OCI-LY7 (cell line): ENCODE data around the gene YY1. TPM values are rescaled to one million over a fixed set of nuclear protein-coding genes. Genes with fewer than 3 reads are reported as not detected.
A peak's percentile ranks its signal among the peaks of the same experiment; 100 is the strongest.

Source experiments
- BruUV-seq: library from RNA; stranded (reverse); fragments of 400-500 nt; replicated peaks from 2 replicates; lab custom pipeline; 2021; lab: Mats Ljungman, UMichigan
- CTCF ChIA-PET: fragments of 300-600 bp; sonication (Branson Sonifier 250); formaldehyde crosslinking; loops from one replicate; lab custom pipeline; 2022; ENCODE audit warnings: antibody characterized with exemption; ENCODE audit not compliant: unreplicated experiment; lab: Charles Lee
- POLR2A ChIA-PET: fragments of 300-600 bp; sonication (Branson Sonifier 250); formaldehyde crosslinking; loops from one replicate; lab custom pipeline; 2022; ENCODE audit warnings: antibody characterized with exemption; lab: Charles Lee
- DNase-seq: peaks from one replicate; pipeline ENCODE4 v3.0.0-alpha.2; 2015; ENCODE audit warnings: low spot score
- H2AFZ ChIP-seq: fragments of 200-600 bp; sonication (generic), shearing (Covaris generic); 2 replicates; pipeline ENCODE4 v1.6.1; 2014; ENCODE audit warnings: mild to moderate bottlenecking, antibody characterized with exemption, low read length, moderate library complexity
- H3K27ac ChIP-seq: fragments of 200-600 bp; sonication (generic); 2 replicates; pipeline ENCODE4 v1.5.1; 2014; ENCODE audit warnings: mixed run types, low read depth, mild to moderate bottlenecking, moderate library complexity, low read length, inconsistent platforms; ENCODE audit not compliant: poor library complexity, severe bottlenecking
- H3K36me3 ChIP-seq: fragments of 200-600 bp; sonication (generic); 2 replicates; pipeline ENCODE4 v1.6.1; 2014; ENCODE audit warnings: mild to moderate bottlenecking, antibody characterized with exemption, low read length, moderate library complexity, mixed read lengths; ENCODE audit not compliant: insufficient read depth
- H3K4me1 ChIP-seq: fragments of 200-600 bp; sonication (generic); 2 replicates; pipeline ENCODE4 v1.5.1; 2014; ENCODE audit warnings: mild to moderate bottlenecking, low read length; ENCODE audit not compliant: insufficient read depth, poor library complexity, severe bottlenecking
- H3K4me2 ChIP-seq: fragments of 200-600 bp; sonication (generic); 2 replicates; pipeline ENCODE4 v1.6.1; 2014; ENCODE audit warnings: mild to moderate bottlenecking, low read length
- H3K4me3 ChIP-seq: fragments of 200-600 bp; sonication (generic); 2 replicates; pipeline ENCODE4 v1.5.1; 2014; ENCODE audit warnings: mild to moderate bottlenecking, low read depth, low read length; ENCODE audit not compliant: poor library complexity, severe bottlenecking
- H3K79me2 ChIP-seq: fragments of 200-600 bp; sonication (generic); 2 replicates; pipeline ENCODE4 v1.6.1; 2016; ENCODE audit warnings: low read depth, mild to moderate bottlenecking, low read length, moderate library complexity, mixed read lengths; ENCODE audit not compliant: insufficient read depth
- H3K9me2 ChIP-seq: fragments of 200-600 bp; sonication (generic); 2 replicates; pipeline ENCODE4 v1.6.1; 2016; ENCODE audit warnings: mild to moderate bottlenecking, low read length, mixed read lengths; ENCODE audit not compliant: insufficient read depth
- H3K9me3 ChIP-seq: fragments of 200-600 bp; sonication (generic); 2 replicates; pipeline ENCODE4 v1.6.1; 2014; ENCODE audit warnings: mild to moderate bottlenecking, mixed run types, low read length, mixed read lengths
- H4K20me1 ChIP-seq: fragments of 200-600 bp; sonication (generic); 2 replicates; pipeline ENCODE4 v1.6.1; 2014; ENCODE audit warnings: mild to moderate bottlenecking, antibody characterized with exemption, low read length, moderate library complexity, mixed read lengths; ENCODE audit not compliant: insufficient read depth
- EZH2phosphoT487 ChIP-seq: fragments of 200-600 bp; sonication (generic); IDR thresholded peaks from 2 replicates; pipeline ENCODE4 v1.6.1; 2018; ENCODE audit warnings: low read depth, borderline replicate concordance, mild to moderate bottlenecking, mixed run types, antibody characterized with exemption, low read length, moderate library complexity, mixed read lengths
- intact Hi-C: fragments of 100-400 bp; cut with micrococcal nuclease; formaldehyde crosslinking; loops from one replicate; pipeline ENCODE4 v1.10.0; 2022; ENCODE audit not compliant: unreplicated experiment
- total RNA-seq, 2 experiments: library from RNA; depleted of rRNA in 1 of 2; stranded (reverse); fragments of >200 nt in 1 of 2; shearing (Covaris generic) in 1 of 2; gene quantifications; 2 replicates each; pipeline ENCODE4 v1.2.3, GENCODE V29; 2014 to 2022
- TF ChIP-seq, protein P1 (sequence below): fragments of 200-600 bp; sonication (generic); conservative IDR thresholded peaks from 2 replicates; pipeline ENCODE4 v1.5.1; 2014; ENCODE audit warnings: mild to moderate bottlenecking, antibody characterized with exemption, low read length, moderate library complexity, mixed read lengths

The YY1 gene
- total RNA-seq, 2 experiments from 2014 or later, result 59.9 to 140 TPM

- Histone ChIP-seq H3K9me2 (no peaks in the 10 kb centered on the region), H4K20me1 (peaks cover 40% of the 10 kb centered on the region), H3K4me1 (peaks cover 40% of the 10 kb centered on the region), H2AFZ (no peak overlapping the region), H3K4me2 (peak overlapping the region; percentile 86), H3K79me2 (peaks cover 86% of the 10 kb centered on the region), H3K4me3 (peak overlapping the region; percentile 100), H3K27ac (peak overlapping the region; percentile 98), H3K36me3 (peaks cover 68% of the 10 kb centered on the region), H3K9me3 (no peaks in the 10 kb centered on the region)
- ChIA-PET CTCF (interaction anchor here (0.5 kb wide), 1 partner anchor 172 kb away, joined by 9 read pairs; no protein-coding TSS in a partner anchor), POLR2A (interaction anchor here (1.0 to 3.4 kb wide), 4 partner anchors 8 to 22 kb away, joined by 3 to 24 read pairs (median 7); no protein-coding TSS in a partner anchor)
- no TSS peak for BruUV-seq
- no peak for TF ChIP-seq EZH2phosphoT487
- TF ChIP-seq, protein P1, sequence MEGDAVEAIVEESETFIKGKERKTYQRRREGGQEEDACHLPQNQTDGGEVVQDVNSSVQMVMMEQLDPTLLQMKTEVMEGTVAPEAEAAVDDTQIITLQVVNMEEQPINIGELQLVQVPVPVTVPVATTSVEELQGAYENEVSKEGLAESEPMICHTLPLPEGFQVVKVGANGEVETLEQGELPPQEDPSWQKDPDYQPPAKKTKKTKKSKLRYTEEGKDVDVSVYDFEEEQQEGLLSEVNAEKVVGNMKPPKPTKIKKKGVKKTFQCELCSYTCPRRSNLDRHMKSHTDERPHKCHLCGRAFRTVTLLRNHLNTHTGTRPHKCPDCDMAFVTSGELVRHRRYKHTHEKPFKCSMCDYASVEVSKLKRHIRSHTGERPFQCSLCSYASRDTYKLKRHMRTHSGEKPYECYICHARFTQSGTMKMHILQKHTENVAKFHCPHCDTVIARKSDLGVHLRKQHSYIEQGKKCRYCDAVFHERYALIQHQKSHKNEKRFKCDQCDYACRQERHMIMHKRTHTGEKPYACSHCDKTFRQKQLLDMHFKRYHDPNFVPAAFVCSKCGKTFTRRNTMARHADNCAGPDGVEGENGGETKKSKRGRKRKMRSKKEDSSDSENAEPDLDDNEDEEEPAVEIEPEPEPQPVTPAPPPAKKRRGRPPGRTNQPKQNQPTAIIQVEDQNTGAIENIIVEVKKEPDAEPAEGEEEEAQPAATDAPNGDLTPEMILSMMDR, result no peak
- DNase-seq, result no peak
- intact Hi-C loops, result loop anchor here (2.0 to 5.0 kb wide), 3 partner anchors 22 to 170 kb away; partner anchors contain the start of genes DEGS2 and EVL
Measured at GRCh38 chr14:100236881-100237280, 2.1 kb upstream of the YY1 start.

GRCh38 chr14:100237735-100238418, 1.1 kb upstream of the YY1 start:
- TF ChIP-seq EZH2phosphoT487, result no peak
- TF ChIP-seq, protein P1, result no peak
- Histone ChIP-seq H3K9me2 (no peaks in the 10 kb centered on the region), H3K36me3 (peaks cover 78% of the 10 kb centered on the region), H3K79me2 (peaks cover 89% of the 10 kb centered on the region), H4K20me1 (peaks cover 43% of the 10 kb centered on the region), H3K27ac (peak overlapping the region; percentile 98), H3K4me3 (peak overlapping the region; percentile 100), H3K4me1 (peaks cover 48% of the 10 kb centered on the region), H3K9me3 (no peaks in the 10 kb centered on the region), H3K4me2 (peak overlapping the region; percentile 86), H2AFZ (peak overlapping the region; percentile 39; the same call in 1 of the 2 replicates)
- POLR2A ChIA-PET, result interaction anchor here (3.4 kb wide), 1 partner anchor 14 kb away, joined by 24 read pairs; no protein-coding TSS in a partner anchor
- intact Hi-C loops, result loop anchor here (2.0 to 5.0 kb wide), 3 partner anchors 23 to 171 kb away; partner anchors contain the start of genes DEGS2 and EVL
- BruUV-seq, result no TSS peak
- CTCF ChIA-PET, result no interaction called here
- DNase-seq, result peak; percentile 83
